T-helper 1 cell treated with Interleukin-12 subunit alpha and Interleukin-12 subunit beta and Interleukin-4 antibody, amounts not matched to agents 30 μg/mL and 1 μg/mL, for 36 hours (primary cell): ENCODE data around the gene CERT1.

Experiments
- H3K27ac Mint-ChIP-seq: one replicate; pipeline ENCODE4 v1.8.0; 2021; ENCODE audit warnings: mild to moderate bottlenecking, mixed read lengths
- H3K27me3 Mint-ChIP-seq: one replicate; pipeline ENCODE4 v1.8.0; 2021; ENCODE audit warnings: low read depth, mixed read lengths
- H3K36me3 Mint-ChIP-seq: one replicate; pipeline ENCODE4 v1.8.0; 2021; ENCODE audit warnings: low read depth, mixed read lengths
- H3K4me1 Mint-ChIP-seq: one replicate; pipeline ENCODE4 v1.8.0; 2021; ENCODE audit warnings: low read depth, mixed read lengths
- H3K4me3 Mint-ChIP-seq: one replicate; pipeline ENCODE4 v1.8.0; 2021; ENCODE audit warnings: mild to moderate bottlenecking, moderate library complexity, mixed read lengths
- H3K9me3 Mint-ChIP-seq: one replicate; pipeline ENCODE4 v1.8.0; 2021; ENCODE audit warnings: mixed read lengths

CERT1 gene

GRCh38 chr5:75473463-75473862 lies 38.0 kb downstream of the CERT1 start:
- Mint-ChIP-seq H3K4me3 (no peak overlapping the region), H3K27ac (no peak overlapping the region)

GRCh38 chr5:75472973-75473372 lies 38.5 kb downstream of the CERT1 start:
- Mint-ChIP-seq H3K9me3 (peaks cover 29% of the 10 kb centered on the region), H3K4me1 (no peaks in the 10 kb centered on the region), H3K27me3 (no peaks in the 10 kb centered on the region), H3K36me3 (peaks cover 25% of the 10 kb centered on the region), H3K4me3 (no peak overlapping the region), H3K27ac (no peak overlapping the region)

More at GRCh38 chr5:75473463-75473862, 38.0 kb downstream of the CERT1 start:
- Mint-ChIP-seq H3K9me3 (peaks cover 26% of the 10 kb centered on the region), H3K36me3 (peaks cover 22% of the 10 kb centered on the region), H3K4me1 (no peaks in the 10 kb centered on the region), H3K27me3 (no peaks in the 10 kb centered on the region)

GRCh38 chr5:75471193-75471592 lies 40.2 kb downstream of the CERT1 start:
- Mint-ChIP-seq H3K27ac (no peak overlapping the region), H3K27me3 (no peaks in the 10 kb centered on the region), H3K36me3 (peaks cover 25% of the 10 kb centered on the region), H3K4me1 (peaks cover 7% of the 10 kb centered on the region), H3K9me3 (peaks cover 34% of the 10 kb centered on the region), H3K4me3 (no peak overlapping the region)

GRCh38 chr5:75469017-75469416 lies 42.4 kb downstream of the CERT1 start:
- peaks cover 25% of the 10 kb centered on the region for H3K36me3 Mint-ChIP-seq
- no peaks in the 10 kb centered on the region for H3K27me3 Mint-ChIP-seq
- H3K4me1 Mint-ChIP-seq: peaks cover 16% of the 10 kb centered on the region
- no peak overlapping the region for H3K27ac Mint-ChIP-seq
- H3K4me3 Mint-ChIP-seq: no peak overlapping the region
- peaks cover 34% of the 10 kb centered on the region for H3K9me3 Mint-ChIP-seq

- Mint-ChIP-seq H3K36me3 (peaks cover 26% of the 10 kb centered on the region), H3K27me3 (no peaks in the 10 kb centered on the region), H3K4me1 (peaks cover 20% of the 10 kb centered on the region), H3K27ac (no peak overlapping the region), H3K4me3 (no peak overlapping the region), H3K9me3 (peaks cover 34% of the 10 kb centered on the region)
Observed at GRCh38 chr5:75468593-75468992, 42.8 kb downstream of the CERT1 start.

- Mint-ChIP-seq H3K27ac (no peak overlapping the region), H3K4me3 (no peak overlapping the region)
Observed at GRCh38 chr5:75466006-75466716, 45.3 kb downstream of the CERT1 start.

DNA sequence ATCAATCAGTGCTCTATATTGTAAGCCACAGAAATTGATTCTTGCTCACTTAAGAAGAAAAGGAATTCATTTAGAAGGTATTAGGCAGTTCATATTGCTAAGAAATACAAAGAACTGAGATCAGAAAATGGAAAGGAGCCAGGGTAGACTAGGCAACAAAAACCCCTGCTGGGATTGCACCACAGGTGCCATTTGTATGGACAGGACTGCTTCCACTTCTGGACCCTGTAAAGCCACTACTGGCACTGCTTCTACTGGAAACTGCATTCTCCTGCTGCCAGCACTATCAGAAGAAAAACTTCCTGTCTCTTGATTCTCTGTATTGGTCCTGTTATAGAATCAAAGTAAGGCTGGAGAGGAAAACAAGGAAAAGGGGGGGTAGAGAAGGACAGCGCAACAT lies 45.9 kb downstream of the CERT1 start:
- Mint-ChIP-seq H3K4me3 (no peak overlapping the region), H3K4me1 (peaks cover 34% of the 10 kb centered on the region), H3K36me3 (peaks cover 28% of the 10 kb centered on the region), H3K9me3 (peaks cover 37% of the 10 kb centered on the region), H3K27ac (no peak overlapping the region), H3K27me3 (no peaks in the 10 kb centered on the region)

More at GRCh38 chr5:75466006-75466716, 45.3 kb downstream of the CERT1 start:
- Mint-ChIP-seq H3K9me3 (peaks cover 44% of the 10 kb centered on the region), H3K4me1 (peaks cover 31% of the 10 kb centered on the region), H3K27me3 (no peaks in the 10 kb centered on the region), H3K36me3 (peaks cover 32% of the 10 kb centered on the region)

DNA sequence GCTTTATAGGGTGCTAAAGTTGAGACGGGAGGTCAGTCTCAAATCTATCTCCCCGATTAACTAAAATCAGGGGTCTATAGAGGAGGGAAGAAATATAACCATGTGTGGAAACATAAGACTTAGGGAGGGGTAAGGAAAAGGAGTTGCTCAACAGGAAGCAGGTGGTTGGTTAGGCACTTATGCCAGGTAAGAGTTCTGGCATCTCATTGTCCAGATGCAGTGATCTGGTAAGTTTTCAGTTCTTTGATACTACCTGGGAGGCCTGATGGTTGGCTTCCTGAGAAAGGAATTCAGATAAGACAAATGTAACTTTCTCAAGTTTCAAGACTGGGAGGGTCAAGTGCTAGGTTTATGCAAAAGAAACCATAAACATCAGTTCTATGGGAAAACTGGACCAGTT lies 47.7 kb downstream of the CERT1 start:
- peaks cover 21% of the 10 kb centered on the region for H3K9me3 Mint-ChIP-seq
- no peak overlapping the region for H3K4me3 Mint-ChIP-seq
- peaks cover 20% of the 10 kb centered on the region for H3K36me3 Mint-ChIP-seq
- no peaks in the 10 kb centered on the region for H3K27me3 Mint-ChIP-seq
- H3K27ac Mint-ChIP-seq: no peak overlapping the region
- H3K4me1 Mint-ChIP-seq: peaks cover 35% of the 10 kb centered on the region

DNA sequence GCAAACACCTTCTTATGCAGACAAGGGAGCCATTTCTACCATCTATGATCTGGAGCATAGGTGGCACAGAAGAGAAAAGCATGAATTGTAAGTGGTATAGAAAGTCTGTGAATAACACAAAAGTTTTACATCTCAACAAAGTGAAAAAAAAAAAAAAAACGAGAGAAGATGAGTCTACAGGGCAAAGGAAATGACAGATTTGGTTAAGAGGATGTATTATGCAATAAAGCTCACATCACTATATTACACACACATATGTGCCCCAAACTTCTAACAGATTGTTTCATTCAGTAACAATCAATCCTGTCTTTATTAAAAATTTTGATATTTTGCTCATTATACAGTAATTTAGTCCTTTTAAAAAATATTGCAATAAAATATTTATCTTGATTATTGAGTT lies 49.8 kb downstream of the CERT1 start:
- Mint-ChIP-seq H3K36me3 (peaks cover 19% of the 10 kb centered on the region), H3K4me3 (no peak overlapping the region), H3K4me1 (peaks cover 32% of the 10 kb centered on the region), H3K9me3 (peaks cover 11% of the 10 kb centered on the region), H3K27ac (no peak overlapping the region), H3K27me3 (no peaks in the 10 kb centered on the region)

- no peaks in the 10 kb centered on the region for H3K27me3 Mint-ChIP-seq
- H3K4me1 Mint-ChIP-seq: peaks cover 26% of the 10 kb centered on the region
- H3K36me3 Mint-ChIP-seq: peaks cover 20% of the 10 kb centered on the region
Observed at GRCh38 chr5:75460942-75461610, 50.4 kb downstream of the CERT1 start.

GRCh38 chr5:75460532-75460931 lies 50.9 kb downstream of the CERT1 start:
- Mint-ChIP-seq H3K27ac (no peak overlapping the region), H3K36me3 (peaks cover 22% of the 10 kb centered on the region), H3K9me3 (peaks cover 11% of the 10 kb centered on the region), H3K4me3 (no peak overlapping the region), H3K27me3 (no peaks in the 10 kb centered on the region), H3K4me1 (peaks cover 23% of the 10 kb centered on the region)

More at GRCh38 chr5:75460942-75461610, 50.4 kb downstream of the CERT1 start:
- no peak overlapping the region for H3K4me3 Mint-ChIP-seq
- H3K27ac Mint-ChIP-seq: no peak overlapping the region
- peaks cover 11% of the 10 kb centered on the region for H3K9me3 Mint-ChIP-seq

- Mint-ChIP-seq H3K4me3 (no peak overlapping the region), H3K36me3 (peaks cover 25% of the 10 kb centered on the region), H3K27ac (no peak overlapping the region), H3K9me3 (peaks cover 6% of the 10 kb centered on the region), H3K4me1 (peaks cover 11% of the 10 kb centered on the region), H3K27me3 (no peaks in the 10 kb centered on the region)
Observed at GRCh38 chr5:75457691-75458090, 53.7 kb downstream of the CERT1 start.

GRCh38 chr5:75457161-75457560 lies 54.3 kb downstream of the CERT1 start:
- Mint-ChIP-seq H3K4me3 (no peak overlapping the region), H3K27ac (no peak overlapping the region), H3K4me1 (peaks cover 8% of the 10 kb centered on the region), H3K9me3 (peaks cover 3% of the 10 kb centered on the region), H3K36me3 (peaks cover 24% of the 10 kb centered on the region), H3K27me3 (no peaks in the 10 kb centered on the region)

- H3K36me3 Mint-ChIP-seq: peaks cover 34% of the 10 kb centered on the region
- no peak overlapping the region for H3K27ac Mint-ChIP-seq
- H3K27me3 Mint-ChIP-seq: no peaks in the 10 kb centered on the region
Observed at GRCh38 chr5:75450069-75450468, 61.4 kb downstream of the CERT1 start.

DNA sequence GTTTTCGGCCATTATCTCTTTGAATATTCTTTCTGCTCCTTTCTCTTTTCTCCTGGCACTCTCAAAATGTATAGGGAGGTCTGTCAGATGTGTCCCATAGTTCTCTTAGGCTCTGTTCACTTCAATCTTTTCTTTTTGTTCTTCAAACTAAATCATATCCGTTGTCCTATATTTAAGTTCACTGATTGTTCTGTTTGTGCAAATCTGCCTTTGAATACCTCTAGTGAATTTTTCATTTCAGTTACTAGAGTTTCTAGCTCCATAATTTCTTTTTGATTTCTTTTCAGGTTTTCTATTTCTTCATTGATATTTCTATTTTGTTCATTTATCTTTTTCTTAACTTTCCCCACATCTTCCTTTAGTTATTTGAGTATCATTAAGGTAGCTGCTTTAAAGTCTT lies 65.4 kb downstream of the CERT1 start:
- Mint-ChIP-seq H3K36me3 (peaks cover 30% of the 10 kb centered on the region), H3K4me3 (no peak overlapping the region), H3K27me3 (no peaks in the 10 kb centered on the region), H3K4me1 (no peaks in the 10 kb centered on the region), H3K9me3 (peaks cover 51% of the 10 kb centered on the region), H3K27ac (no peak overlapping the region)

More at GRCh38 chr5:75450069-75450468, 61.4 kb downstream of the CERT1 start:
- Mint-ChIP-seq H3K4me1 (no peaks in the 10 kb centered on the region), H3K9me3 (peaks cover 37% of the 10 kb centered on the region), H3K4me3 (no peak overlapping the region)
